GM10847 (cell line): ENCODE measurements around the gene TMEM198.

Experiments used
- POLR2A ChIP-seq: IDR thresholded peaks from 2 replicates; pipeline ENCODE4 v1.6.1; 2011; ENCODE audit not compliant: insufficient read length; ENCODE audit errors: extremely low read depth

Gene TMEM198

DNA sequence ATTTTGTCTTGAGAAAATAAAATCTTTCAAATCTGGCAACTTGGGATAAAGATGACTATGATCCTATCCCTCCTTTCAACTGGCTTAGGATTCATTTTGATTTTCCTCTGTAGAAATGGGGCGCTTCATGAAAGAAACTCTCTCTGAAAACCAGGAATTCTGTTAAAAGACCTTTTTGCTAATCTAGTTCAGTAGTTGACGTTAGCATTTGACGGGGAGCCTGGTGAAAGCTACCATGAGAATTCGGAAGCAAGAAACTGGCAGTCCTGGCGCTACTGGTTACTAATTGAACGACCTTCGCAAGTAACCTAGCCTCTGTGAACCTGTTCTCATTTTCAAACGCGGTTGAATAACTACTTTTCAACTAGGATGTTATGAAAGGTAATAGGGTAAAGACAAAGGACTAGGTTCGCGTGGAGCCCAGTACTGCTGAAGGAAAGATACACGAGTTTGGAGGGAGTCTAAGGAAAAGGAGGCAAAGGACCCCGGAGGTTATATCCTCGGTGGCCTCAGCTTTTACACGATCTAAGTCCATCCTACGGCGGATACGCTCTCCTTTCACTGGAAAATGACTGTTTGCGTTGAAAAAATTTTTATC lies 53.2 kb downstream of the TMEM198 start:
- no peak for TF ChIP-seq POLR2A

DNA sequence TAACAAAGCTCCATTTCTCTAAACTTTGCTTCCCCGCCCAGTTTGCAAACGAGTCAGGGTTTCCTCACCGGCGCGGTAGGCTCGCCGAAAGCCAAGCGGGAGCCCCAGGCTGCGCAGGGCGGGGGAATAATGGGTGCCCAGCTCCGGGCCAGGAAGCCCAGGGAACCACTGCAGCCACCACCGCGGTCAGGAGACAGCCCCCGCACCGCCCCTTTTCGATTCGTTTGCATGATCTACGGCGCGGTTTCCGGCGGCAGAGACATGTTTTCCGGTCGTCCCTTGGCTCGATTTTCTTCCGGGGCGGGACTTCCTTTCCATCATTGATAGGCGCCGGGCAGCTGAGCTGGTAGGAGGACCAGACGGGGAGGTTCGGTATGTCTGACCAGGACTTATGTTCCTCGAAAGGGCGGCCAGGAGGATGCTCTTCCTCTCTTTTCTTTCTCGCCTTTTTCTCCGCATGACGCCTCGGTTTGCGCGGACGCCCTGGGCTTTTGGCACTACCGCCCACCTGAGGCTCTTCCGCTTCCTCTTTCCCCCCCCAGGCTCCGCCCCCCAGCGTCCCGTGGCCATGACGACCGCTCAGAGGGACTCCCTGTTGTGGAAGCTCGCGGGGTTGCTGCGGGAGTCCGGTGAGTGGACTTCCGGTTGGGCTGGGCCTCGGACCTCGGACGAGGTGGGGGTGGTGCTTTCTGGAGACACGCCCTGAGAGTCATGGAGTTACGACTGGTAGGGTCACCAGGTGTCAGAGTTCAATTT lies 53.9 kb downstream of the TMEM198 start, which contains the start of gene STK11IP:
STK11IP (plus strand) TSS at position 306 of the 756 bp plus-strand sequence; CDS start at position 569, 263 bp downstream.
- TF ChIP-seq POLR2A, result peak; percentile 94

DNA sequence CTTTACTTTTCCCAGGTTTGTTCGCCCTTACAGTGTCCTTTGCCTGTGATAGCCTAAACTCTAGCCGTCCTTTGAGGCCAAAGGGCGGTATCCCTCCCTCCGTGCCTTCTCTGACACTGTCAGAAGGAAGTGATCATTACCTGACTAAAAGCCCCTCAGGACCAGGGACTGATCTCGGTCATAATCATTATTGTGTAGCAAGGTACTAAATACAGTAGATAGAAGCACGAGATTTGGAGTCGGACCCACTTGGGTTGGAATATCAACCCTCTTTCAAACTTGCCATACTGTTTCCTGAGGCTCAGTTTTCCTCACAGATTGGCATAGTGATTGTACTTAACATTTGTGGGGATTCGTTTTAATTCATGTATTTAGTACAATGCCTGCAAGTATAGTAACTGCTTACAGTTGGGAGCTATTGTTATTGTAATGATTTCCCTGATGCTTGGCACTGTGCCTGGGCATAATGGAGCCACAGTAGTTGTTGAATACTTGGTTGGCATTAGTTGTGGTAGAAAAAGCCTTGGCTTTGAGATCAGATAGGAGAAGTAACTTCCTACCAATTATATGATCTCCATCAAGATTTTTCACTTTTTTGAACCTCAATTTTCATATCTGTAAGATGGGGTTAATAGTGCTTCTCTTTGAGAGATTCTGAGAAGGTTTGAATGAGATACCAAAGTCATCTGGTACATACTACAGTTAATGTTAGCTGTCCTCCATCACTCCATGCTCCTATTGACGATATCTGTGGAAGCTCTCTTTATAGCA lies 54.7 kb downstream of the TMEM198 start:
- no peak for TF ChIP-seq POLR2A
